Measurements from ENCODE around the gene SPP2. TPM values are rescaled to one million over a fixed set of nuclear protein-coding genes. Genes with fewer than 3 reads are reported as not detected.
A peak's percentile ranks its signal among the peaks of the same experiment; 100 is the strongest.

The SPP2 gene
- total and polyA plus RNA-seq, 5 donors from 2014 or later: not detected

GRCh38 chr2:234026693-234027254, 23.7 kb upstream of the SPP2 start:
- Histone ChIP-seq H3K27me3 (ENCODE audit: control insufficient read depth, insufficient read depth, low read length) (peaks cover 3% of the 10 kb centered on the region), H3K9me3 (ENCODE audit: control insufficient read depth in 2 of 2, low read length in 2 of 2) (peaks cover 0 to 2% of the 10 kb centered on the region in 2 experiments), H3K27ac (ENCODE audit: insufficient read depth, low read length, poor library complexity, severe bottlenecking) (no peak overlapping the region), H3K36me3 (ENCODE audit: control insufficient read depth, insufficient read depth, low read length) (no peaks in the 10 kb centered on the region), H3K4me3 (ENCODE audit: low read depth, low read length) (no peak overlapping the region), H3K4me1 (ENCODE audit: control insufficient read depth, insufficient read depth, low read length, poor library complexity, severe bottlenecking) (peaks cover 14% of the 10 kb centered on the region)
- H3K4me3 Mint-ChIP-seq: peak overlapping the region in 3 of 4 donors; percentile 52 to 89 (median 81)
- H3K4me1 Mint-ChIP-seq: peaks cover 0 to 34% (median 20%) of the 10 kb centered on the region in 4 donors
- H3K27me3 Mint-ChIP-seq: peaks cover 13% of the 10 kb centered on the region
- ATAC-seq (ENCODE audit: low read depth in 2 of 2) (no peak), DNase-seq (no peak)
- H3K9me3 Mint-ChIP-seq: peaks cover 0 to 10% (median 2%) of the 10 kb centered on the region in 7 donors
- H3K36me3 Mint-ChIP-seq: peaks cover 4% of the 10 kb centered on the region
- H3K27ac Mint-ChIP-seq: peak overlapping the region in 2 of 3 donors; percentile 33 to 38

DNA sequence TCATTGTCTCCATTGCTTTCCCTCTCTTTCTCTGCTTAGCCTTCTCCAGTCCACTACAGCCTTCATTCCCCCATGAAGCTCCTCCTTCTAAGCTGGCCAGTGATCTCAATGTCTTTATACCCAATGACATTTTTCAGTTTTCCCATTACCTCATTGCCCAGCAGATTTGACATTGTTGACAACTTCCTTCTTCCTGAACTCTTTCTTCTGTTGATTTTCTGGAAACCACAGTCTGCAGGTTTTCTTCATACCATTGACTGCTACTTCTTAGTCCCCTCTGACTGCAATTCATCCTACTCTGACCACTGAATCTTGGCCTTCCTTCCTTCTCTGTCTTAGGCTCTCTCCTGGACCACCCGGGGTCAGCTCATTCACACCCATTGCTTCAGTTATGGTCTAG, 22.9 kb upstream of the SPP2 start:
- Mint-ChIP-seq H3K9me3 (peaks cover 0 to 10% (median 2%) of the 10 kb centered on the region in 7 donors), H3K4me1 (peaks cover 6 to 43% (median 26%) of the 10 kb centered on the region in 4 donors), H3K27ac (peak overlapping the region in 1 of 3 donors; percentile 68), H3K27me3 (peaks cover 13% of the 10 kb centered on the region), H3K36me3 (peaks cover 6% of the 10 kb centered on the region), H3K4me3 (peak overlapping the region in 2 of 4 donors; percentile 3 to 81)
- Histone ChIP-seq H3K4me1 (ENCODE audit: control insufficient read depth, insufficient read depth, low read length, poor library complexity, severe bottlenecking) (peaks cover 22% of the 10 kb centered on the region), H3K36me3 (ENCODE audit: control insufficient read depth, insufficient read depth, low read length) (no peaks in the 10 kb centered on the region), H3K27ac (ENCODE audit: insufficient read depth, low read length, poor library complexity, severe bottlenecking) (no peak overlapping the region), H3K9me3 (ENCODE audit: control insufficient read depth in 2 of 2, low read length in 2 of 2) (peaks cover 0 to 2% of the 10 kb centered on the region in 2 experiments), H3K4me3 (ENCODE audit: low read depth, low read length) (no peak overlapping the region), H3K27me3 (ENCODE audit: control insufficient read depth, insufficient read depth, low read length) (peaks cover 3% of the 10 kb centered on the region)
- DNase-seq (no peak), ATAC-seq (ENCODE audit: low read depth in 2 of 2) (no peak)

GRCh38 chr2:234029150-234029733, 21.3 kb upstream of the SPP2 start:
- no peak for DNase-seq
- Mint-ChIP-seq H3K9me3 (peaks cover 2 to 12% (median 5%) of the 10 kb centered on the region in 7 donors), H3K36me3 (peaks cover 3% of the 10 kb centered on the region), H3K27ac (no peak overlapping the region), H3K4me3 (no peak overlapping the region), H3K27me3 (peaks cover 19% of the 10 kb centered on the region), H3K4me1 (peaks cover 6 to 49% (median 29%) of the 10 kb centered on the region in 4 donors)
- peaks cover 3% of the 10 kb centered on the region for H3K27me3 ChIP-seq (ENCODE audit: control insufficient read depth, insufficient read depth, low read length)
- H3K27ac ChIP-seq (ENCODE audit: insufficient read depth, low read length, poor library complexity, severe bottlenecking): no peak overlapping the region
- no peak for ATAC-seq (ENCODE audit: low read depth in 2 of 2)
- peaks cover 9 to 13% of the 10 kb centered on the region in 2 experiments for H3K9me3 ChIP-seq (ENCODE audit: control insufficient read depth in 2 of 2, low read length in 2 of 2)
- H3K36me3 ChIP-seq (ENCODE audit: control insufficient read depth, insufficient read depth, low read length): no peaks in the 10 kb centered on the region
- H3K4me1 ChIP-seq (ENCODE audit: control insufficient read depth, insufficient read depth, low read length, poor library complexity, severe bottlenecking): peaks cover 25% of the 10 kb centered on the region
- H3K4me3 ChIP-seq (ENCODE audit: low read depth, low read length): no peak overlapping the region

- Mint-ChIP-seq H3K27me3 (peaks cover 20% of the 10 kb centered on the region), H3K4me1 (peaks cover 6 to 39% (median 23%) of the 10 kb centered on the region in 4 donors), H3K4me3 (no peak overlapping the region), H3K36me3 (peaks cover 3% of the 10 kb centered on the region), H3K27ac (no peak overlapping the region), H3K9me3 (peaks cover 2 to 16% (median 8%) of the 10 kb centered on the region in 7 donors)
- ATAC-seq (ENCODE audit: low read depth in 2 of 2) (no peak), DNase-seq (no peak)
- Histone ChIP-seq H3K9me3 (ENCODE audit: control insufficient read depth in 2 of 2, low read length in 2 of 2) (peaks cover 14 to 15% of the 10 kb centered on the region in 2 experiments), H3K4me1 (ENCODE audit: control insufficient read depth, insufficient read depth, low read length, poor library complexity, severe bottlenecking) (peaks cover 11% of the 10 kb centered on the region), H3K27ac (ENCODE audit: insufficient read depth, low read length, poor library complexity, severe bottlenecking) (no peak overlapping the region), H3K4me3 (ENCODE audit: low read depth, low read length) (no peak overlapping the region), H3K27me3 (ENCODE audit: control insufficient read depth, insufficient read depth, low read length) (peaks cover 11% of the 10 kb centered on the region), H3K36me3 (ENCODE audit: control insufficient read depth, insufficient read depth, low read length) (no peaks in the 10 kb centered on the region)
Measured at GRCh38 chr2:234031207-234031606, 19.3 kb upstream of the SPP2 start.

DNA sequence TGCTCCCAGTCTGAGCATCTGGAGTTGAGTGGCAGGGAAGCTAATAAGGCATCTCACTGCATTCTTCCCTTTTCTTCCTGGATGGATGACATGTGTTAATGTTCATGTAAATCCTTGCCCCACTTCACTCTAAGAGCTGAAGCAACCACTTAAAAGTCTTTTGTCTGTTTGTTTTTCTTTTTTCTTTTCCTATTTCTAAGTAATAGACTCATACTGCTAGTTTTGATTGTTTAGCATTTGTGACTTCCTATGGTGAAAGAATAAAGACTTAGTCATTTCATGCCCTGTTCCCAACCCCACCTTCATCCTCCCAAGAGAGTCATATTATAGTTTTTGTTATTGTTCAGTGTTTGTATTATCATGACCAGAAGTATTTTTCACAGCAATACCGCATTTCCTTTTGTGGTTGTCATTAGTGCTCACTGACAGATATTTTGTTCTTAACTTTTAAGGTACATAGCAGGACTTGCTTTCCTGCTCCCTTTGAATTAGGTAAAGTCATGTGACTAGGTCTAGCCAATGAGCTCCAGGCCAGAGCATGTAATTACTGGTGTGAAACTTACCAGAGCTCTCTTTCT, 18.1 kb upstream of the SPP2 start:
- H3K27me3 ChIP-seq (ENCODE audit: control insufficient read depth, insufficient read depth, low read length): peaks cover 20% of the 10 kb centered on the region
- no peak overlapping the region for H3K27ac ChIP-seq (ENCODE audit: insufficient read depth, low read length, poor library complexity, severe bottlenecking)
- ATAC-seq (ENCODE audit: low read depth in 2 of 2) (peak; percentile 50 to 62), DNase-seq (peak in 2 of 3 donors; percentile 44 to 54)
- peaks cover 31% of the 10 kb centered on the region for H3K27me3 Mint-ChIP-seq
- peaks cover 2 to 21% (median 7%) of the 10 kb centered on the region in 7 donors for H3K9me3 Mint-ChIP-seq
- H3K36me3 ChIP-seq (ENCODE audit: control insufficient read depth, insufficient read depth, low read length): no peaks in the 10 kb centered on the region
- peak overlapping the region in 1 of 3 donors; percentile 29 for H3K27ac Mint-ChIP-seq
- H3K36me3 Mint-ChIP-seq: peaks cover 3% of the 10 kb centered on the region
- peaks cover 24% of the 10 kb centered on the region in 2 experiments for H3K9me3 ChIP-seq (ENCODE audit: control insufficient read depth in 2 of 2, low read length in 2 of 2)
- H3K4me3 ChIP-seq (ENCODE audit: low read depth, low read length): no peak overlapping the region
- H3K4me1 ChIP-seq (ENCODE audit: control insufficient read depth, insufficient read depth, low read length, poor library complexity, severe bottlenecking): peaks cover 11% of the 10 kb centered on the region
- peak overlapping the region in 3 of 4 donors; percentile 22 to 48 (median 28) for H3K4me3 Mint-ChIP-seq
- H3K4me1 Mint-ChIP-seq: peaks cover 6 to 30% (median 17%) of the 10 kb centered on the region in 4 donors

- H3K27ac ChIP-seq (ENCODE audit: insufficient read depth, low read length, poor library complexity, severe bottlenecking): no peak overlapping the region
- no peak overlapping the region for H3K4me3 ChIP-seq (ENCODE audit: low read depth, low read length)
- H3K36me3 ChIP-seq (ENCODE audit: control insufficient read depth, insufficient read depth, low read length): no peaks in the 10 kb centered on the region
- H3K4me1 Mint-ChIP-seq: peaks cover 6 to 27% (median 12%) of the 10 kb centered on the region in 4 donors
- DNase-seq (peak in 1 of 3 donors; percentile 4), ATAC-seq (ENCODE audit: low read depth in 2 of 2) (no peak)
- H3K36me3 Mint-ChIP-seq: peaks cover 3% of the 10 kb centered on the region
- peaks cover 2 to 23% (median 7%) of the 10 kb centered on the region in 7 donors for H3K9me3 Mint-ChIP-seq
- H3K27me3 Mint-ChIP-seq: peaks cover 36% of the 10 kb centered on the region
- H3K4me1 ChIP-seq (ENCODE audit: control insufficient read depth, insufficient read depth, low read length, poor library complexity, severe bottlenecking): peaks cover 11% of the 10 kb centered on the region
- peaks cover 25 to 26% of the 10 kb centered on the region in 2 experiments for H3K9me3 ChIP-seq (ENCODE audit: control insufficient read depth in 2 of 2, low read length in 2 of 2)
- peaks cover 21% of the 10 kb centered on the region for H3K27me3 ChIP-seq (ENCODE audit: control insufficient read depth, insufficient read depth, low read length)
- no peak overlapping the region for H3K4me3 Mint-ChIP-seq
- no peak overlapping the region for H3K27ac Mint-ChIP-seq
Measured at GRCh38 chr2:234033174-234033573, 17.3 kb upstream of the SPP2 start.

- H3K27me3 Mint-ChIP-seq: peaks cover 41% of the 10 kb centered on the region
- ATAC-seq (ENCODE audit: low read depth in 2 of 2): no peak
- Histone ChIP-seq H3K9me3 (ENCODE audit: control insufficient read depth in 2 of 2, low read length in 2 of 2) (peaks cover 25 to 26% of the 10 kb centered on the region in 2 experiments), H3K4me1 (ENCODE audit: control insufficient read depth, insufficient read depth, low read length, poor library complexity, severe bottlenecking) (peaks cover 11% of the 10 kb centered on the region), H3K4me3 (ENCODE audit: low read depth, low read length) (no peak overlapping the region), H3K27ac (ENCODE audit: insufficient read depth, low read length, poor library complexity, severe bottlenecking) (no peak overlapping the region), H3K36me3 (ENCODE audit: control insufficient read depth, insufficient read depth, low read length) (no peaks in the 10 kb centered on the region), H3K27me3 (ENCODE audit: control insufficient read depth, insufficient read depth, low read length) (peaks cover 21% of the 10 kb centered on the region)
- peaks cover 2 to 23% (median 8%) of the 10 kb centered on the region in 7 donors for H3K9me3 Mint-ChIP-seq
- peaks cover 3% of the 10 kb centered on the region for H3K36me3 Mint-ChIP-seq
- no peak for DNase-seq
- H3K4me3 Mint-ChIP-seq: peak overlapping the region in 1 of 4 donors; percentile 45
- no peak overlapping the region for H3K27ac Mint-ChIP-seq
- H3K4me1 Mint-ChIP-seq: peaks cover 6 to 27% (median 10%) of the 10 kb centered on the region in 4 donors
Measured at GRCh38 chr2:234033885-234034284, 16.6 kb upstream of the SPP2 start.

Measured in CD4-positive, CD25-positive, alpha-beta regulatory T cell (primary cell).